K562 (cell line): ENCODE results near the gene MMS19. TPM values are rescaled to one million over a fixed set of nuclear protein-coding genes. Genes with fewer than 3 reads are reported as not detected.

Experiments used
- ATAC-seq: fragments of 200-7000 bp; cut with Tn5 transposase; 3 replicates; pipeline ENCODE4 v1.9.1; 2020; ENCODE audit warnings: moderate library complexity
- BruUV-seq: library from RNA; stranded (reverse); fragments of 400-500 nt; replicated peaks from 2 replicates; lab custom pipeline; 2021; lab: Mats Ljungman, UMichigan
- CTCF ChIA-PET: fragments of 300-600 bp; formaldehyde crosslinking; extraction: SDS; loops from one replicate; lab custom pipeline; 2021; ENCODE audit warnings: low intra/inter-chr PET ratio; lab: Yijun Ruan, JAX
- POLR2A ChIA-PET: fragments of 300-600, 350-650 bp; sonication (Branson Sonifier 250); formaldehyde crosslinking; extraction: SDS; loops from one replicate; lab custom pipeline; 2021; ENCODE audit warnings: antibody characterized with exemption, inconsistent platforms; lab: Yijun Ruan, JAX
- DNase-seq, 4 experiments: peaks; one replicate each; pipeline versions ENCODE4 v3.0.0 to v3.0.0-alpha.2; 2011 to 2018; ENCODE audit warnings: low spot score in 3 of 4, mixed read lengths in 3 of 4; ENCODE audit errors: extremely low read depth in 1 of 4
- FAIRE-seq: peaks from 2 replicates; lab custom pipeline; 2011; peaks lifted over from hg19 to GRCh38; lab: Jason Lieb, UNC
- H2AFZ ChIP-seq: 2 replicates; pipeline ENCODE4 v1.6.0; 2011; ENCODE audit warnings: low read depth, low read length, control low read depth, inconsistent platforms
- H3K27ac ChIP-seq: fragments of 200-600 bp; 3 replicates; pipeline ENCODE4 v1.8.0; 2011; ENCODE audit warnings: low read depth, mild to moderate bottlenecking, control low read depth, inconsistent platforms, low read length, moderate library complexity, mixed read lengths; ENCODE audit errors: extremely low read depth
- H3K27me3 ChIP-seq, 2 experiments: fragments of 300-600 bp in 1 of 2; 2 replicates in 1 of 2; 3 replicates in 1 of 2; pipeline versions ENCODE4 v1.6.0 to v1.8.0; 2011; ENCODE audit warnings: inconsistent platforms in 2 of 2, low read length in 2 of 2, mild to moderate bottlenecking in 1 of 2, mixed read lengths in 1 of 2, moderate library complexity in 1 of 2; ENCODE audit not compliant: control insufficient read depth in 2 of 2, insufficient read depth in 2 of 2
- H3K36me3 ChIP-seq: fragments of 300-600 bp; 3 replicates; pipeline ENCODE4 v1.8.0; 2011; ENCODE audit warnings: mild to moderate bottlenecking, low read length, inconsistent platforms; ENCODE audit not compliant: control insufficient read depth, insufficient read depth
- H3K4me1 ChIP-seq, 2 experiments: fragments of 200-600 bp in 1 of 2; replicated peaks in 1 of 2; 2 replicates in 1 of 2; 3 replicates in 1 of 2; pipeline versions ENCODE4 v1.5.1 to v1.8.0; 2011; ENCODE audit warnings: inconsistent platforms in 2 of 2, low read length in 2 of 2, mild to moderate bottlenecking in 1 of 2, mixed read lengths in 1 of 2, moderate library complexity in 1 of 2; ENCODE audit not compliant: control insufficient read depth in 2 of 2, insufficient read depth in 2 of 2
- H3K4me2 ChIP-seq: 2 replicates; pipeline ENCODE4 v1.6.1; 2011; ENCODE audit warnings: low read length, control low read depth, inconsistent platforms, mixed read lengths; ENCODE audit not compliant: insufficient read depth
- H3K4me3 ChIP-seq: fragments of 200-600 bp; sonication (generic), shearing (Covaris generic); 2 replicates; pipeline ENCODE4 v1.5.1; 2016; ENCODE audit warnings: control low read depth, inconsistent platforms
- H3K79me2 ChIP-seq: fragments of 200-600 bp; 3 replicates; pipeline ENCODE4 v1.8.0; 2011; ENCODE audit warnings: low read length, inconsistent platforms; ENCODE audit not compliant: control insufficient read depth, insufficient read depth
- H3K9ac ChIP-seq, 2 experiments: 2 replicates each; pipeline versions ENCODE4 v1.6.0 to v1.6.1; 2011; ENCODE audit warnings: low read depth in 2 of 2, low read length in 2 of 2, control low read depth in 1 of 2, inconsistent platforms in 1 of 2, mild to moderate bottlenecking in 1 of 2, mixed read lengths in 1 of 2; ENCODE audit not compliant: insufficient read depth in 1 of 2
- H3K9me1 ChIP-seq: one replicate; pipeline ENCODE4 v1.6.0; 2011; ENCODE audit warnings: inconsistent platforms, mild to moderate bottlenecking, low read length, moderate library complexity; ENCODE audit not compliant: control insufficient read depth, insufficient read depth
- H3K9me3 ChIP-seq: replicated peaks from 2 replicates; pipeline ENCODE4 v1.5.1; 2011; ENCODE audit warnings: low read depth, low read length, inconsistent platforms; ENCODE audit not compliant: control insufficient read depth, insufficient read depth
- H4K20me1 ChIP-seq: replicated peaks from 2 replicates; pipeline ENCODE4 v1.6.1; 2011; ENCODE audit warnings: low read length, inconsistent platforms, mixed read lengths; ENCODE audit not compliant: control insufficient read depth, insufficient read depth
- CEBPB ChIP-seq: fragments of 450-650 bp; IDR thresholded peaks from 2 replicates; pipeline ENCODE4 v1.6.1; 2016; ENCODE audit warnings: missing genetic modification characterization, missing compliant biosample characterization
- CTCFL ChIP-seq: IDR thresholded peaks from 2 replicates; pipeline ENCODE4 v1.6.1; 2011; ENCODE audit warnings: borderline replicate concordance, low read depth, mild to moderate bottlenecking, moderate library complexity, low read length; ENCODE audit not compliant: insufficient read depth, poor library complexity, severe bottlenecking
- PHF20 ChIP-seq: fragments of 450-650 bp; IDR thresholded peaks from 2 replicates; pipeline ENCODE4 v1.6.1; 2018; ENCODE audit not compliant: partially characterized antibody
- POLR2G ChIP-seq: fragments of 200-400 bp; formaldehyde crosslinking; IDR thresholded peaks from 2 replicates; pipeline ENCODE4 v1.6.1; 2017; ENCODE audit warnings: low read depth, mild to moderate bottlenecking, antibody characterized with exemption, low read length, moderate library complexity
- PTRF ChIP-seq: fragments of 450-650 bp; IDR thresholded peaks from 2 replicates; pipeline ENCODE4 v1.6.1; 2016; ENCODE audit warnings: mild to moderate bottlenecking, missing genetic modification characterization, missing compliant biosample characterization
- RAD21 ChIP-seq, 2 experiments: fragments of 250-450 bp in 1 of 2; fragments of 450-650 bp in 1 of 2; sonication (Bioruptor Pico) in 1 of 2; formaldehyde crosslinking in 1 of 2; IDR thresholded peaks in 1 of 2; conservative IDR thresholded peaks in 1 of 2; 2 replicates each; pipeline versions ENCODE4 v1.4.0 to v1.8.0; 2020 to 2022; ENCODE audit warnings: mild to moderate bottlenecking in 2 of 2, moderate library complexity in 1 of 2
- REST ChIP-seq, 2 experiments: fragments of 450-650 bp; formaldehyde crosslinking in 1 of 2; IDR thresholded peaks; 2 replicates each; pipeline versions ENCODE4 v1.4.0 to v1.6.1; 2014 to 2020; ENCODE audit warnings: mild to moderate bottlenecking in 2 of 2, borderline replicate concordance in 1 of 2, low read depth in 1 of 2
- SMC3 ChIP-seq: conservative IDR thresholded peaks from 2 replicates; pipeline ENCODE4 v1.6.1; 2011; ENCODE audit warnings: low read depth, low read length, improper control_type of control experiment; ENCODE audit not compliant: insufficient read depth
- ZNF239 ChIP-seq: fragments of 250-450 bp; sonication (Bioruptor Pico); IDR thresholded peaks from 2 replicates; pipeline ENCODE4 v1.4.0; 2020; ENCODE audit warnings: mild to moderate bottlenecking
- WGBS: fragments of 100-300 bp; shearing (Covaris generic); methylation state at CpG from one replicate; pipeline ENCODE4 v1.1.6; 2016; ENCODE audit warnings: low coverage, mixed read lengths; ENCODE audit not compliant: insufficient coverage; ENCODE audit errors: missing lambda C conversion rate; 5-methylcytosine and 5-hydroxymethylcytosine counted together
- in situ Hi-C: fragments of 300-500 bp; cut with MboI; formaldehyde crosslinking; loops from 4 replicates; pipeline ENCODE4 v1.15.0; 2018; ENCODE audit warnings: inconsistent platforms, mixed read lengths
- intact Hi-C: fragments of 100-400 bp; cut with micrococcal nuclease; formaldehyde crosslinking; loops from 2 replicates; pipeline ENCODE4 v1.14.2; 2022
- polyA plus RNA-seq, 8 experiments: library from polyadenylated mRNA; depleted of rRNA in 4 of 8; stranded (reverse) in 5 of 8; unstranded in 3 of 8; fragments of >200 nt; fragmentation: Nextera tagmentation in 2 of 8; fragmentation: Illumina TruSeq in 1 of 8; extraction: Ambion mirVana in 2 of 8; extraction: Trizol in 1 of 8; gene quantifications; 2 replicates each; pipeline versions ENCODE4 v1.2.1 to v1.2.3, GENCODE V29; 2011 to 2014; ENCODE audit warnings: inconsistent platforms in 1 of 8, missing spikeins in 1 of 8
- total RNA-seq, 7 experiments: library from RNA; depleted of rRNA in 6 of 7; stranded (reverse); fragments of >200 nt in 6 of 7; fragmentation: Illumina TruSeq in 2 of 7; extraction: Trizol in 2 of 7; gene quantifications; 2 replicates each; pipeline versions ENCODE4 v1.2.1 to v1.2.3, GENCODE V29; 2011 to 2021; ENCODE audit warnings: low replicate concordance in 1 of 7

Gene MMS19
- total and polyA plus RNA-seq, 9 of the 15 experiments (the other 6 are each of a cell fraction or from before 2014, with no cell fraction given): 40.1 to 110 (median 62.9) TPM

- intact Hi-C loops: loop anchor here (5.0 kb wide), 1 partner anchor 89 kb away; no protein-coding TSS in a partner anchor
- FAIRE-seq (peak; percentile 75), DNase-seq (peak; percentile 23 to 42 (median 40)), ATAC-seq (peak; percentile 88)
- Histone ChIP-seq H3K36me3 (peaks cover 85% of the 10 kb centered on the region), H3K4me1 (no peaks in the 10 kb centered on the region), H3K27me3 (no peaks in the 10 kb centered on the region), H3K9me1 (no peaks in the 10 kb centered on the region), H3K9ac (no peak overlapping the region), H3K27ac (no peak overlapping the region), H3K4me3 (no peak overlapping the region), H3K4me2 (no peak overlapping the region), H2AFZ (no peak overlapping the region), H4K20me1 (no peaks in the 10 kb centered on the region), H3K79me2 (no peaks in the 10 kb centered on the region), H3K9me3 (no peaks in the 10 kb centered on the region)
- in situ Hi-C loops: loop anchor here (5.0 kb wide), 1 partner anchor 149 kb away; no protein-coding TSS in a partner anchor
- CTCF ChIA-PET: interaction anchor here (0.6 to 1.1 kb wide), 4 partner anchors 10 to 268 kb away, joined by 3 to 4 read pairs (median 3); no protein-coding TSS in a partner anchor
- WGBS: 77% methylated on average over 4 of the region's 4 CpGs
- POLR2A ChIA-PET: interaction anchor here (1.4 kb wide), 1 partner anchor 10 kb away, joined by 4 read pairs; no protein-coding TSS in a partner anchor
- no TSS peak for BruUV-seq
- no peak for TF ChIP-seq ZNF239 (CRISPR knock-in tag)
- TF ChIP-seq SMC3: peak; percentile 54; the same call in 1 of the 2 replicates
- no peak for TF ChIP-seq PHF20
- no peak for TF ChIP-seq POLR2G
- peak; percentile 23 for TF ChIP-seq CTCFL
- TF ChIP-seq CEBPB (tag): peak; percentile 91
- TF ChIP-seq PTRF (tag): no peak
- TF ChIP-seq RAD21 (CRISPR knock-in tag; conservative IDR thresholded peaks at IDR 0.05 in 1 of 2, IDR thresholded peaks at IDR 0.05 in 1 of 2): peak; percentile 44 to 65
- peak; percentile 46; the same call in 1 of the 2 replicates for TF ChIP-seq REST (IDR thresholded peaks at IDR 0.05; ENCODE audit: borderline replicate concordance)
- no peak for TF ChIP-seq REST (CRISPR knock-in tag; IDR thresholded peaks at IDR 0.05; ENCODE audit: low read depth)
These were observed 34.7 kb downstream of the MMS19 start for GRCh38 chr10:97463363-97464132.
